Activated CD4-positive, CD25-positive, alpha-beta regulatory T cell treated with anti-CD3 and anti-CD28 coated beads, Interleukin-2, amount 50 U/mL, for 16 hours (primary cell): ENCODE results near the gene SLAMF9.
A peak's percentile ranks its signal among the peaks of the same experiment; 100 is the strongest.

ENCODE experiments used
- DNase-seq: peaks from one replicate; pipeline ENCODE4 v3.0.0-alpha.2; 2020; ENCODE audit warnings: low read depth, low spot score

Gene SLAMF9

DNA sequence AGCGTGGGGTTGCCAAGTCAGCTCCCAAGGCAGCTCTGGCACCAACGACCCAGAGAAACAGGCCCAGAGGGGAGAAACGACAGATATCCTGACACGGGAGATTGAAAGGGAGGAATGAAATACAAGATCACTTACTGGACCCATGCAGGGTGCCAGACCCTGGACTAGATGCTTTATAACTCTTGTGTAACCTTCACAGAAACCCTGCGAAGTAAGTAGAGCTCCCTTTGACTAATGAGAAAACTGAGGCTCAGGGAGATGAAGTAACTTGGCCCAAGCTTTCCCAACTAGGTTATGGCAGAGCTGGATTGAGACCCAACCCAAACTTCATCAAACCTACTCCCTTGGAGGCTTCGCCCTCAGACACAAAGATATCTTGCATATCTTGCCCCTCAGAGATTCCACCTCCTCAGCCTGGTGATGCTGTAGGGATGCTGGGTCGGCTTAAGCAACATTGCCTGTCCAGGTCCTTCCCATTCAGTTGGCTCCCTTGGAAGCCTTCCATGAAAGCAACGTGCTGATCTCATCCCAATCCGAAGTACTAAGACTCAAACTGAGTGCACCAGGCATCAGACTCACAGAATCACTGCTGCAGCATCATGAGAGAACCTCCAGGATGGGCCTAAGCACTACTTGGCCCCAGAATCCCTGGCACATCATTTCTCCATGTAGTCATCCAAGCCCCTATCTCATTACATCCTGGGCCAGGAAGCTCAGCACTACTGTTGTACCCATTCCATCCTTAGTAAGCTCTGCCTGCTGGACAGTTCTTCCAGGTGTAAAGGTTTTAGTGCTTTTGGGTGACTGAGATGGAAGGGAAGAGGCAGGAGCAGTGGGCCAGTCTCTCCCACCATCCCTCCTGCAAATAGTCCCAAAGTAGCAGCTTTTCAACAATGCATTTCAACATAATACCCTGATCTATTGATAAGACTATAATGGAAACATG, 7.5 kb downstream of the SLAMF9 start:
- DNase-seq = no peak

DNA sequence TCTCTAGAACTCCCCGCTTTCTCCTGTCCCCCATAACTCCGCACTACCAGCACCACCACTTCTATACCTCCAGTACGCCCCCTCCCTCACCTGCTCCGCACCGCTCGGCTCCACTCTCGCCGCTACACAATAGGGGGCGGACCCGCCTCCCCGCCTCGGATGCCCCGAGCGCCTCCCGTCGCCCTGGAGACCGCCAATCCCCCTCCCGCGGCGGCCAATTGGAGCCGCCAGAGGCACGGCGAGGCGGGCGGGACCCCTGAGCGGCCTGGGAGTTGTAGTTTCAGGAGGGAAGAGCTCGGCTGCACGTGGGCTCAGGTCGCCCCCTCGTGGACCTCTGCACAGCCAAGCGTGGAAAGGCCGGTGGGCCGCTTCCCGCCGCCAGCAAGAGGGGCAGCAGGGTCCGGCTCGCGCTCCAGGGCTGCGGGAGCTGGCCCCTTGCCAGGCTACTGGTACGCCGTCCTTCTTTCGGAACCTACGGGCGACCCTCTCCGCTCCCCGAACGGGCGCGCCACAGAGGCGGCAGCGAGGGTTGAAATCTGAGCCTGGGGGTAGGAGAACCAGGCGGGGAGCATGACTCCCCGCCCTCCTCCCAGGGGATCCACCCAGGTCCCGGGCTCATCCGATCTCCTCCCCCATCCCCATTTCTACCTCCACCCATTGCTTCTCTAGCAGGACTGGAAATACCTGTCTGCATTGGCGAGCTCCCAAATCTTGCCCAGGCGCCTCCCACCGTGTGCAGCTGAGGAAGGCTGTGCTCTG, 8.4 kb downstream of the SLAMF9 start, which contains the start of gene IGSF9:
IGSF9 (minus strand) TSS at position 131 of the 759 bp plus-strand sequence. CDS start 2,159 bp downstream, outside the sequence.
- peak; percentile 24 for DNase-seq

- DNase-seq = no peak
Measured at GRCh38 chr1:159944623-159945455, 9.2 kb downstream of the SLAMF9 start.

DNA sequence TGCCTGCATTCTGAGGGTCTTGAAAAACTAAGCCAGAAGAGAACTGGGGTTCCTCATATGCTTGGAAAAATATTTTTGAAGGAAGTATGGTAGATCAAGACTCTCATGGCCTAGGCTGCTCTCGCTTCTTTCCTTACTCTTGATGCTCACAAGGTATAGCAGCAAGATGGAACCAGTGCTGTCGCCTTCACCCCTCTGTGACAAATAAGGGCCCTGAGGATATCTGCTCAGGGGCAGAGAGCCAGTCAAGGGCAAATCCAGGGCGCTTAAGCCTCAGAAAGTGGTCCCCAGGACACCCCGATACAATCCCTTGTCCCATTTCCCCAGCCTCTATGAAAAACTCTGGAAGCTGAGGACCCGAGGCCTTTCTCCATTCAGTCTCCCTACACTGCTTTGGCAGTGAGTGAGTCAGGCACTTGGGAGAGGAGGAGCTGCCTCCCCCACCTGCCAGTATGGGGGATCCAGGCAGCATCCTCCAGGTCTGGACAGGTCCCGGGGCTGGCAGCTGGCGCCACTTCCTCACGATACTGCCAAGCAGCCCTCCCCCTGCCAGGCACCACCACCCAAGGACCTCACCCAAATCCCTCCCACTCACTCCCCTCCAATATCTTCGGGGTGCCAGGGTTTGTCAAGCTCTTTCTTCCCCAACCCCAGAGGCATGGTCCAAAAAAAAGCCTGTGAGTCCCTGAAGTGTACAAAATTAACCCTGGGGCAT, 10.0 kb downstream of the SLAMF9 start:
- no peak for DNase-seq

DNA sequence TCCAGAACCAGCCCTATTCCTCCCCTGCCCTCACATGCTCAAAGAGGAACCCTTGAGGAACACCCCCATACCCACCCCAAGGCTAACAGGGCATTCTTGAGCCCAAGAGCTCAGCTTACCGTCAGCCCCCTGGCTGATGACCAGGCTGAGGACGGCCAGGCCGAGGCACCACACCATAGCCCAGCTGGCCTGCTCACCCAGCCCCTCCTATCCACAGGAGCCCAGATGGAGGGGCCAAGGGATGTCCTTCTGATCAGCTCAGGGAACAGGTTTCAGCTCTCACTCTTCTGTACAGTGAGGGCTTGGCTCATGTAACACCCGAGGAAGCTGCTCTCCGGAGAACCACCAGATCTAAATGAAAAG, 10.8 kb downstream of the SLAMF9 start:
- DNase-seq = no peak

DNA sequence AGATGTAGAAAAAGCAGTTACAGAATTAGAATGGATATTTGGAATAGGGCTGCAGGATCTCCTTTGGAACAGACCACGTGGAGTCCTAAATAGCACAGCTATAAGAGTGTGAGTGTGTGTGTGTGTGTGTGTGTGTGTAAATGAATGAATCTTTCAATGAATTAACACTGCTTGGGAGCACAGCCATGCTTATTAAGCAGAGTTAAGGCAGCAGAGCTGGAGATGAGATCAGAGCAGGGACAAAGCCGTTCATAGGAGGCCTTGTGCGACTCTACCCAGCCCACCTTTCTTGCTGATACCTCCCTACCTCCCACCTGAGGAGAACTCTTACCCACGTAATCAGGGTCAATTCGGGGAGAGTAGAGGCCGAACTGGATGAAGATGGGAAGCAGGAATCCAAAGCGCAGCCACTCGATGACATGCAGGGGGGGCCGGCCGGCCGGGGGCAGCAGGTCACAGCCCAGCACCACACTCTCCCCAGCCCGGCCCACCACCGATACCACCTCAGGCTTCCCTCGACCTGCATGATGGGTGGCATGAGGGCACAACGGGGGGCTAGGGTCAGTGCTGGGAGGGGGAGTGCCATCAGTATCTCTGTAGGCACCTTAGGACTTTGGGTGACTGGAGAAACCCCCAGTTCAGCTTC, 11.3 kb downstream of the SLAMF9 start:
- DNase-seq = no peak

DNA sequence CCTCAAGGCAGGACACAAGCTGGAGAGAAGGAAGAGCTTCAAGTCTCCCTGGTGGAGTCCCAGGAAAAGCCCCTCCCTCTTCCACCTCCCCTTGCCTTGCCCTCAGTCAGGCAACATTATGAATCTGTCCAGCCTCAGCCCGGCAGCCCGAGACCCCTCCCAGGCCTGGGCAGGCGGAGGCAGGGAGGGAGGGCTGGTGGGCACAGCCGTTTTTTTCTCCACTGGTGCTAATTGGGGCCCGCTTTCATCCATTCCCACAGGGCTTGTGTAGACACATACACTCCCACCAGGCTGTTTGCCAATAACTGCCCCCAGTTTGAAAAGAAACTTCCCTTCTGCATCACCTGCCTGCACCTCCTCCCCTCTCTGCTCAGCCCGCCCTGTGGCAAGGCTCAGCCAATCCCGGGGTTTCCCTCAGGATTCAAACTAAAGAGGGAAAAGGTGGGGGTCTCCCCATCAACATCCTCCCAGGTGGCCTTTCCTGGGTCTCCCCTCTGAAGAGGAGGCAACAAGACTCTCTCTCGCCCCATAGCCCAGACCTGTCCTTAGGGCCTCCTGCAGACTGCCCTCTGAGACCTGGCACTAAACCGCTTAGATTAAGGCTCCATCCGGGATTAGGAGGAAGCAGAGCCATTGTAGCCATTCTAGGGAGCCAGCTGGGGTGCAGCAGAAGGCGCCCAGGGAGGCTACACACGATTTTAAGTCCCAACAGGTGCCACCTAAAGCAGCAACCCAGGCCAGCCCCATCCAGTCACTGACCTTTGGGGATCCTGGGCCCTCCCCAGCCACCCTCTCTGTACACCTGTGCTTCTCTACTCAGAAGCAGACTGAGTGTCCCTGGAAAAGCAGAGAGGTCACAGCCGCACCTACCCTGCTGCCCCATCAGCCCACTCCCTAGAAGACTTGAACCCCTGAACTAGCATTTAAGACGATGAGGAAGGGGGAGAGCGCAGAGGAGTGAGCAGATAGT, 12.2 kb downstream of the SLAMF9 start:
- no peak for DNase-seq

DNA sequence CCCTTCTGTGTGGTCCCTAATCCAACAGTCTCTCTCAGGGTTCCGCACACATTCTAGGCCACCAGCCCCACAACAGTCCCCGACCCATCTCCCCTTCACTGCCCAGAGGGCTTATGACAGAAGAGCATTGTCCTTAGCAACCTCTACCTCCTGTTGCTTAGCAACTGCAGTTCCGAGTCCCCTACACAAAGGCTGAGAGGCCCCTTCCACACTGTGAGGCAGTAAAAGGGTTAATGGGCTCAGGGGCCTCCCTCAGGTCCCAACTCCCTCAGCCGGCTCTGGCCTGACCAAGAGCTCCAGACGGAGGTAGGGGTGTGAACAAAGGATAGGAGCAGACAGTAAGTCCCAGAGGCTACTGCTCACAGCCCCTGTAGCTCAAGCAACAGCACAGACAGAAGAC, 12.9 kb downstream of the SLAMF9 start:
- no peak for DNase-seq

DNA sequence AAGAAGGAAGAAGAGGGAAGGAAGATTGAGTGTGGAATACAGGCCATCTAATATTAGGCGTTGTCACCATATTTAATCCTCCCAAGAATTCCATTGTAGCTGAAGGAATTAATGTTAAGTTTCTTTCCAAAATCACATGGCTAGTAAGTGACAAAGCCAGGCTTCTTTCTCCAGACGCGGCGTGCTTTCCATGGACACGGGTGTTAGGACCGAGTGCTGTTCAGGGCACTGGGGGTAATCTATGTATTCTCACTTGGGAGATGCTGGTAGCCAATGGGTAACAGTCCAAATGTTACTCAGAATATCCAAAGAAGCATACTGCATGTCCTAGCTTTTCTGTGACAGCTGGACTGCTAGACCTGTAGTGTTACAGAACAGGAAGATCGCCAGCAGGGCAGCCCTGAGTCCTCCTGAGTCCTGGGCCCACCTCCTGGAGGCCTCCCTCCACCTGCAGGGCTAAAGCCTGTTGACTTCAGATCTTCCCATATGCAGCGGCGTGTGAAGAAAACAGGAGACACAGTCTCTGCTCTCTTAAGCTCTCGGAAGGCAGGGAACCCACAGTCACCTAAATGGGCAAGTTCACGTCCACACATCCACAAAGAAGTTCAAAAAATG, 13.9 kb downstream of the SLAMF9 start:
- no peak for DNase-seq

DNA sequence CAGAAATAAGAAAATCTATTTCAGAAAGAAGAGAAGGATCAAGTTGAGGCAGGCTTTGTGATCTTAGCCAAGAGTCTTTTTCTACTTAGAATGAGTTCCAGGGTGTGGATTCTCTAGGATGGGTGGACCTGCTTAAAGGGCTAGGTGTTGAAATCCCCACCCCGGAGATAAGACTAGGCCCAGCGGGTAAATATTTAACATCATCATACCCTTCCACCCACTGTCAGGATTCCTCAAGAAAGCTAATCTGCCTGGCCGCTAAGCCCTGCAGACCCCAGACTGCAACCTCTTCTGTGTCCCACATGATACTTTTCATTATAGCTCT, 14.4 kb downstream of the SLAMF9 start:
- DNase-seq = no peak

- no peak for DNase-seq
Measured at GRCh38 chr1:159938905-159939677, 14.9 kb downstream of the SLAMF9 start.

DNA sequence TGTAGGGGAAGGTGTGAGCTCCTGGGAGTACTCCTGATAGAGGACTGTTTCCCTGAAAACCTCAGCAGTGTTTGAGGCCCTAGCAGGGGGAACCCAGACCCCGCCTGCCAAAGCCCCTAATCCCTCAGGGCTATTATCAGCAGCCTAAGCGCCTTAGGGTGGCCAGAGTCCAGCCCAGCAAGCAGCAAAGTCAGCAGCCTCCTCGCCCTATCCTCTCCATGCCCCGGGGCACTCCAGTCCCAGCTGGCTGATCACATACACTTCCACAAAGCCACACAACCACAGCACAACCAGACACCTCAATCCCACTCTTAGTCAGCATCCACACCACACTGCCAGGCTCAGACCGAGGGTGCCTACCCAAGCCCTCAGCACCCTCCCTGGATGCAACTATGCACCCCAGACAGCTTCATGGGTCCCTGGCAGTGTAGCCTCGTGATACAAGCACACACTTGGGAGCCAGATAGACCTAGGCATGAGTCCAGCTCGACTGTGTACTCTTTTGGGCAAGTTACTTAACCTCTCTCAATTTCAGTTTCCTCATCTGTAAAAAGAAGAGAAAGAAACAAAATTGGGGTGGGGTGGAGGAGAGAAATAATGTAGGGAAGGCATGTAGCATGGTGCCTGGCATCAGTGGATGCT, 15.7 kb downstream of the SLAMF9 start:
- no peak for DNase-seq

GRCh38 chr1:159937054-159937750, 16.8 kb downstream of the SLAMF9 start:
- DNase-seq = no peak

- peak; percentile 67 for DNase-seq
Measured at GRCh38 chr1:159936273-159936904, 17.6 kb downstream of the SLAMF9 start.

- no peak for DNase-seq
Measured at GRCh38 chr1:159935719-159936272, 18.2 kb downstream of the SLAMF9 start.

DNA sequence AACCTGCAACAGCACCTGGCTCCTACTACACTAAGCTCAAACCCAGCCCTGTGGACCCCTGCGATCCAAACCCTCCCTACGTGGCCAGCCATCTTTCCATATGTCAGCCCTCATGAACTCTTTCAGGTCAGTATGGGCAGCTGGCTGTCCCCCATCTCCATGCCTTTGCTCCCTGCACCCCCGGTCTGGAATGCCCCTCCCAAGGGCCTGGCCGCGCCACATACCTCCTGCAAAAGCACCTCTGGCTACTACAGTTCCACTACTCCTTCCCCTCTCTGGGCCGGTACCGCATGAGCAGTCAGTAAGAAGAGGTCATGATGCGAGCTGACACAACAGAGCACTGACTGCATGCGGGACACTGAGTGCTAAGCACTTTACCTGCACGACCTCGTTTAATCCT, 18.7 kb downstream of the SLAMF9 start:
- no peak for DNase-seq
